ENCODE measurements around the gene CLEC18B.
"Not testable (repeated sequence)": the region's sequence is repeated elsewhere in the genome, so short reads cannot be mapped to it uniquely, and the experiment has no call there.

DNA sequence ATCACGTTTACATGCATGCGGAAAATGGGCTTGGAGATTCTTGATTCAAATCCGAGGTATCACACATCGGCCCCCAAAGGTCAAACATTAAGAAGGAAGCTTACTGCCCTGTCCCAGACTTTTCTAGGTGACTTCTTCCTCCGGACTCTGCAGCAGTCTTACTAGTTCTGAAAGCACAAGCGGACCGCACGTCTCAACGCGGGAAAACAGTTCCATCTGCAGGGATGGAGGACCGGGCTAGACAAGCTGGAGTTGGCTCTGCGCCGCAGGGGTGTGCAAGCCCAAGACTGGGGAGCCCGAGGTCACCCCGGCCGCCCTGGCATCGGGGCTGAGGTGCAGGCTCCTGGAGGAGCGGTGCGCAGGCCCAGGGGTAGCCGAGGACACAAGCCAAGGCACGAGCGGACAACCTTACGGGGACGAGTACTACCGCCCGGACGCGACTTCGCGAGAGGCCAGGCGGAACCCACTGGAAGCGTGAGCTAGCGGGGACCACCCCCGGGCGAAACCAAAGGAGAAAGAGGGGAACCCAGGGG, 53.7 kb downstream of the CLEC18B start:
- TF ChIP-seq, protein P1, sequence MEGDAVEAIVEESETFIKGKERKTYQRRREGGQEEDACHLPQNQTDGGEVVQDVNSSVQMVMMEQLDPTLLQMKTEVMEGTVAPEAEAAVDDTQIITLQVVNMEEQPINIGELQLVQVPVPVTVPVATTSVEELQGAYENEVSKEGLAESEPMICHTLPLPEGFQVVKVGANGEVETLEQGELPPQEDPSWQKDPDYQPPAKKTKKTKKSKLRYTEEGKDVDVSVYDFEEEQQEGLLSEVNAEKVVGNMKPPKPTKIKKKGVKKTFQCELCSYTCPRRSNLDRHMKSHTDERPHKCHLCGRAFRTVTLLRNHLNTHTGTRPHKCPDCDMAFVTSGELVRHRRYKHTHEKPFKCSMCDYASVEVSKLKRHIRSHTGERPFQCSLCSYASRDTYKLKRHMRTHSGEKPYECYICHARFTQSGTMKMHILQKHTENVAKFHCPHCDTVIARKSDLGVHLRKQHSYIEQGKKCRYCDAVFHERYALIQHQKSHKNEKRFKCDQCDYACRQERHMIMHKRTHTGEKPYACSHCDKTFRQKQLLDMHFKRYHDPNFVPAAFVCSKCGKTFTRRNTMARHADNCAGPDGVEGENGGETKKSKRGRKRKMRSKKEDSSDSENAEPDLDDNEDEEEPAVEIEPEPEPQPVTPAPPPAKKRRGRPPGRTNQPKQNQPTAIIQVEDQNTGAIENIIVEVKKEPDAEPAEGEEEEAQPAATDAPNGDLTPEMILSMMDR (IDR thresholded peaks at IDR 0.05): not testable (repeated sequence)
- not testable (repeated sequence) for TF ChIP-seq POLR2AphosphoS5, POLR2A (IDR thresholded peaks at IDR 0.05)

All from breast epithelium (tissue), 3 donors.